WTC11 (cell line): ENCODE data around the gene JUND. TPM values are rescaled to one million over a fixed set of nuclear protein-coding genes. Genes with fewer than 3 reads are reported as not detected.

Experiments used
- AR ChIP-seq: fragments of 250-450 bp; sonication (Bioruptor Pico); IDR thresholded peaks from 2 replicates; pipeline ENCODE4 v1.9.0; 2021; ENCODE audit warnings: mild to moderate bottlenecking
- ATF3 ChIP-seq: sonication (generic); formaldehyde crosslinking; conservative IDR thresholded peaks from 2 replicates; pipeline ENCODE4 v1.8.1; 2022; ENCODE audit warnings: mild to moderate bottlenecking, missing genetic modification reagents
- CREM ChIP-seq: sonication (generic); formaldehyde crosslinking; IDR thresholded peaks from 2 replicates; pipeline ENCODE4 v1.8.1; 2022; ENCODE audit warnings: mild to moderate bottlenecking, missing genetic modification reagents, moderate library complexity
- E2F1 ChIP-seq: sonication (generic); formaldehyde crosslinking; IDR thresholded peaks from 2 replicates; pipeline ENCODE4 v1.8.0; 2022; ENCODE audit warnings: mild to moderate bottlenecking, missing genetic modification reagents
- EMX1 ChIP-seq: fragments of 250-450 bp; sonication (Bioruptor Pico); IDR thresholded peaks from 2 replicates; pipeline ENCODE4 v1.8.0; 2021; ENCODE audit warnings: mild to moderate bottlenecking
- GRHL2 ChIP-seq: fragments of 250-450 bp; sonication (Bioruptor Pico); IDR thresholded peaks from 2 replicates; pipeline ENCODE4 v1.8.0; 2022; ENCODE audit warnings: mild to moderate bottlenecking, moderate library complexity; ENCODE audit not compliant: insufficient replicate concordance, severe bottlenecking
- HMGXB4 ChIP-seq: sonication (generic); formaldehyde crosslinking; IDR thresholded peaks from 2 replicates; pipeline ENCODE4 v1.8.1; 2023; ENCODE audit warnings: mild to moderate bottlenecking, moderate library complexity, missing genetic modification reagents
- MXD4 ChIP-seq: fragments of 250-450 bp; sonication (Bioruptor Pico); IDR thresholded peaks from 2 replicates; pipeline ENCODE4 v1.8.0; 2021; ENCODE audit warnings: mild to moderate bottlenecking, moderate library complexity, borderline replicate concordance
- OVOL2 ChIP-seq: fragments of 250-450 bp; sonication (Bioruptor Pico); IDR thresholded peaks from 2 replicates; pipeline ENCODE4 v1.9.0; 2021; ENCODE audit warnings: mild to moderate bottlenecking, borderline replicate concordance
- PREB ChIP-seq: sonication (generic); formaldehyde crosslinking; IDR thresholded peaks from 2 replicates; pipeline ENCODE4 v1.8.1; 2022; ENCODE audit warnings: mild to moderate bottlenecking, missing genetic modification reagents, moderate library complexity, borderline replicate concordance
- RORB ChIP-seq: fragments of 250-450 bp; sonication (Bioruptor Pico); IDR thresholded peaks from 2 replicates; pipeline ENCODE4 v1.9.0; 2021; ENCODE audit warnings: mild to moderate bottlenecking
- SMAD3 ChIP-seq: sonication (generic); formaldehyde crosslinking; IDR thresholded peaks from 2 replicates; pipeline ENCODE4 v1.8.0; 2022; ENCODE audit warnings: missing genetic modification reagents, mild to moderate bottlenecking, borderline replicate concordance
- ZNF219 ChIP-seq: sonication (generic); formaldehyde crosslinking; IDR thresholded peaks from 2 replicates; pipeline ENCODE4 v1.8.0; 2023; ENCODE audit warnings: missing genetic modification reagents, mild to moderate bottlenecking, borderline replicate concordance
- ZNF416 ChIP-seq: fragments of 250-450 bp; sonication (Bioruptor Pico); IDR thresholded peaks from 2 replicates; pipeline ENCODE4 v1.9.0; 2021; ENCODE audit warnings: mild to moderate bottlenecking, inconsistent platforms
- total RNA-seq: library from RNA; stranded (reverse); gene quantifications from 3 replicates; pipeline ENCODE4 v1.2.3, GENCODE V29; 2021
- TF ChIP-seq, protein P1 (sequence below): sonication (generic); formaldehyde crosslinking; IDR thresholded peaks from 2 replicates; pipeline ENCODE4 v1.8.1; 2023; ENCODE audit warnings: mild to moderate bottlenecking, missing genetic modification reagents
- TF ChIP-seq, protein P2 (sequence below): sonication (generic); formaldehyde crosslinking; IDR thresholded peaks from 2 replicates; pipeline ENCODE4 v1.8.1; 2023; ENCODE audit warnings: mild to moderate bottlenecking, missing genetic modification reagents, moderate library complexity
- TF ChIP-seq, protein P3 (sequence below): fragments of 200-600 bp; IDR thresholded peaks from 2 replicates; pipeline ENCODE4 v1.8.0; 2022; ENCODE audit warnings: antibody characterized with exemption
- TF ChIP-seq, protein P4 (sequence below): fragments of 250-450 bp; sonication (Bioruptor Pico); conservative IDR thresholded peaks from 2 replicates; pipeline ENCODE4 v1.9.0; 2021; ENCODE audit warnings: mild to moderate bottlenecking
- TF ChIP-seq, protein P5 (sequence below): sonication (generic); formaldehyde crosslinking; conservative IDR thresholded peaks from 2 replicates; pipeline ENCODE4 v1.8.1; 2023; ENCODE audit warnings: mild to moderate bottlenecking, low read depth, missing genetic modification reagents, moderate library complexity
- TF ChIP-seq, protein P6 (sequence below): sonication (generic); formaldehyde crosslinking; IDR thresholded peaks from 2 replicates; pipeline ENCODE4 v1.8.0; 2022; ENCODE audit warnings: mild to moderate bottlenecking, missing genetic modification reagents

Gene JUND
- total RNA-seq, 1 experiment from 2014 or later, result 121 TPM

- TF ChIP-seq AR (CRISPR knock-in tag) (no peak), SMAD3 (CRISPR knock-in tag) (no peak), MXD4 (no peak), RORB (CRISPR knock-in tag) (no peak), PREB (CRISPR knock-in tag) (no peak), OVOL2 (no peak), ATF3 (CRISPR knock-in tag) (no peak), E2F1 (CRISPR knock-in tag) (no peak), CREM (CRISPR knock-in tag) (0 out of 2 replicates have a peak, but pooled peaks have one; percentile 71), ZNF219 (no peak), HMGXB4 (CRISPR knock-in tag) (peak; percentile 58; the same call in 1 of the 2 replicates), GRHL2 (no peak), ZNF416 (CRISPR knock-in tag) (no peak), EMX1 (CRISPR knock-in tag) (no peak)
- TF ChIP-seq, protein P1, sequence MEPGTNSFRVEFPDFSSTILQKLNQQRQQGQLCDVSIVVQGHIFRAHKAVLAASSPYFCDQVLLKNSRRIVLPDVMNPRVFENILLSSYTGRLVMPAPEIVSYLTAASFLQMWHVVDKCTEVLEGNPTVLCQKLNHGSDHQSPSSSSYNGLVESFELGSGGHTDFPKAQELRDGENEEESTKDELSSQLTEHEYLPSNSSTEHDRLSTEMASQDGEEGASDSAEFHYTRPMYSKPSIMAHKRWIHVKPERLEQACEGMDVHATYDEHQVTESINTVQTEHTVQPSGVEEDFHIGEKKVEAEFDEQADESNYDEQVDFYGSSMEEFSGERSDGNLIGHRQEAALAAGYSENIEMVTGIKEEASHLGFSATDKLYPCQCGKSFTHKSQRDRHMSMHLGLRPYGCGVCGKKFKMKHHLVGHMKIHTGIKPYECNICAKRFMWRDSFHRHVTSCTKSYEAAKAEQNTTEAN (CRISPR knock-in tag), result no peak
- TF ChIP-seq, protein P2, sequence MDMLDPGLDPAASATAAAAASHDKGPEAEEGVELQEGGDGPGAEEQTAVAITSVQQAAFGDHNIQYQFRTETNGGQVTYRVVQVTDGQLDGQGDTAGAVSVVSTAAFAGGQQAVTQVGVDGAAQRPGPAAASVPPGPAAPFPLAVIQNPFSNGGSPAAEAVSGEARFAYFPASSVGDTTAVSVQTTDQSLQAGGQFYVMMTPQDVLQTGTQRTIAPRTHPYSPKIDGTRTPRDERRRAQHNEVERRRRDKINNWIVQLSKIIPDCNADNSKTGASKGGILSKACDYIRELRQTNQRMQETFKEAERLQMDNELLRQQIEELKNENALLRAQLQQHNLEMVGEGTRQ, result no peak
- TF ChIP-seq, protein P3, sequence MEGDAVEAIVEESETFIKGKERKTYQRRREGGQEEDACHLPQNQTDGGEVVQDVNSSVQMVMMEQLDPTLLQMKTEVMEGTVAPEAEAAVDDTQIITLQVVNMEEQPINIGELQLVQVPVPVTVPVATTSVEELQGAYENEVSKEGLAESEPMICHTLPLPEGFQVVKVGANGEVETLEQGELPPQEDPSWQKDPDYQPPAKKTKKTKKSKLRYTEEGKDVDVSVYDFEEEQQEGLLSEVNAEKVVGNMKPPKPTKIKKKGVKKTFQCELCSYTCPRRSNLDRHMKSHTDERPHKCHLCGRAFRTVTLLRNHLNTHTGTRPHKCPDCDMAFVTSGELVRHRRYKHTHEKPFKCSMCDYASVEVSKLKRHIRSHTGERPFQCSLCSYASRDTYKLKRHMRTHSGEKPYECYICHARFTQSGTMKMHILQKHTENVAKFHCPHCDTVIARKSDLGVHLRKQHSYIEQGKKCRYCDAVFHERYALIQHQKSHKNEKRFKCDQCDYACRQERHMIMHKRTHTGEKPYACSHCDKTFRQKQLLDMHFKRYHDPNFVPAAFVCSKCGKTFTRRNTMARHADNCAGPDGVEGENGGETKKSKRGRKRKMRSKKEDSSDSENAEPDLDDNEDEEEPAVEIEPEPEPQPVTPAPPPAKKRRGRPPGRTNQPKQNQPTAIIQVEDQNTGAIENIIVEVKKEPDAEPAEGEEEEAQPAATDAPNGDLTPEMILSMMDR, result no peak
- TF ChIP-seq, protein P4, sequence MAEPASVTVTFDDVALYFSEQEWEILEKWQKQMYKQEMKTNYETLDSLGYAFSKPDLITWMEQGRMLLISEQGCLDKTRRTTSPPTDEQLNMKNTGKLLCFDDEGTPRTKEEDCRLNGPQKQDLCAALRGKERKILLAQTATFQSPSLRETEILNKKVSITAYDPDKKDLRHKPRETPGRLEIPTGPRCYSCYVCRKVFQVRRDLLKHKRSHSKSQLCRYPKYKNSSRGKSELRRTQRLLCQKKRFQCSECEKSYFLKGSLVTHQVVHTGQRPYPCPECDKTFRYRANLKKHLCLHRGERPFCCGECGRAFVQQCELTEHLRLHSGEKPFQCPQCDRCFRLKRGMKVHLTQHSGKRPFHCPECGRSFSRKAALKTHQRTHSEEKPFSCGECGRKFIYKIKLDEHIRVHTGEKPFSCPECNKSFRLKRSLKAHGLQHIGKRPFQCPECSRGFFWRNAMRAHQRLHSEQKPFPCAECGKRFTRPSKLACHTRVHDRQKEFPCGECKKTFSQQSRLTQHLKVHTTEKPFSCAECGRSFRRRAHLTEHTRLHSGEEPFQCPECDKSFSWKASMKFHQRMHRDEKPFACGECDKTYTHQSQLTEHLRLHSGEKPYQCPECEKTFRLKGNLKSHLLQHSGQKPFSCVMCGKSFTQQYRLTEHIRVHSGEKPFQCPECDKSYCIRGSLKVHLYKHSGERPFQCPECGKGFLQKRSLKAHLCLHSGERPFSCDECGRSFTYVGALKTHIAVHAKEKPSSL (CRISPR knock-in tag), result no peak
- TF ChIP-seq, protein P5, sequence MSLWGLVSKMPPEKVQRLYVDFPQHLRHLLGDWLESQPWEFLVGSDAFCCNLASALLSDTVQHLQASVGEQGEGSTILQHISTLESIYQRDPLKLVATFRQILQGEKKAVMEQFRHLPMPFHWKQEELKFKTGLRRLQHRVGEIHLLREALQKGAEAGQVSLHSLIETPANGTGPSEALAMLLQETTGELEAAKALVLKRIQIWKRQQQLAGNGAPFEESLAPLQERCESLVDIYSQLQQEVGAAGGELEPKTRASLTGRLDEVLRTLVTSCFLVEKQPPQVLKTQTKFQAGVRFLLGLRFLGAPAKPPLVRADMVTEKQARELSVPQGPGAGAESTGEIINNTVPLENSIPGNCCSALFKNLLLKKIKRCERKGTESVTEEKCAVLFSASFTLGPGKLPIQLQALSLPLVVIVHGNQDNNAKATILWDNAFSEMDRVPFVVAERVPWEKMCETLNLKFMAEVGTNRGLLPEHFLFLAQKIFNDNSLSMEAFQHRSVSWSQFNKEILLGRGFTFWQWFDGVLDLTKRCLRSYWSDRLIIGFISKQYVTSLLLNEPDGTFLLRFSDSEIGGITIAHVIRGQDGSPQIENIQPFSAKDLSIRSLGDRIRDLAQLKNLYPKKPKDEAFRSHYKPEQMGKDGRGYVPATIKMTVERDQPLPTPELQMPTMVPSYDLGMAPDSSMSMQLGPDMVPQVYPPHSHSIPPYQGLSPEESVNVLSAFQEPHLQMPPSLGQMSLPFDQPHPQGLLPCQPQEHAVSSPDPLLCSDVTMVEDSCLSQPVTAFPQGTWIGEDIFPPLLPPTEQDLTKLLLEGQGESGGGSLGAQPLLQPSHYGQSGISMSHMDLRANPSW (CRISPR knock-in tag), result no peak
- TF ChIP-seq, protein P6, sequence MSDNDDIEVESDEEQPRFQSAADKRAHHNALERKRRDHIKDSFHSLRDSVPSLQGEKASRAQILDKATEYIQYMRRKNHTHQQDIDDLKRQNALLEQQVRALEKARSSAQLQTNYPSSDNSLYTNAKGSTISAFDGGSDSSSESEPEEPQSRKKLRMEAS (CRISPR knock-in tag), result peak; percentile 55; the same call in 1 of the 2 replicates
Measured at GRCh38 chr19:18291590-18292461, 10.4 kb upstream of the JUND start (continued).
